Mucosa of descending colon (tissue), 3 donors: ENCODE results near the gene MAP4. TPM values are rescaled to one million over a fixed set of nuclear protein-coding genes. Genes with fewer than 3 reads are reported as not detected.
"Not testable (repeated sequence)": the region's sequence is repeated elsewhere in the genome, so short reads cannot be mapped to it uniquely, and the experiment has no call there.

ENCODE experiments used
- ATAC-seq: fragments of 200-7000 bp; cut with Tn5 transposase; one replicate; pipeline ENCODE4 v1.9.1; 2020; ENCODE audit warnings: mild to moderate bottlenecking, moderate library complexity
- DNase-seq, 3 donors: peaks; one replicate each; pipeline ENCODE4 v3.0.0-alpha.2; 2020
- H3K36me3 ChIP-seq: fragments of 200-600 bp; one replicate; pipeline ENCODE4 v1.8.0; 2021; ENCODE audit warnings: low read depth, mild to moderate bottlenecking
- H3K4me1 ChIP-seq: fragments of 200-600 bp; one replicate; pipeline ENCODE4 v1.8.0; 2021; ENCODE audit warnings: low read depth, mild to moderate bottlenecking
- H3K4me3 ChIP-seq: fragments of 200-600 bp; one replicate; pipeline ENCODE4 v1.8.0; 2021; ENCODE audit warnings: mild to moderate bottlenecking
- H3K9me3 ChIP-seq: fragments of 200-600 bp; one replicate; pipeline ENCODE4 v1.8.0; 2021; ENCODE audit warnings: mild to moderate bottlenecking
- intact Hi-C, 2 donors: fragments of 100-400 bp; cut with DNase I in 1 of 2; cut with micrococcal nuclease in 1 of 2; formaldehyde crosslinking; loops; one replicate each; pipeline versions ENCODE4 v1.11.0 to v1.11.1; 2022; cut with DNase I, micrococcal nuclease
- total RNA-seq, 3 donors: library from RNA; stranded (reverse); fragmentation: NEBNext Ultra II Directional in 2 of 3; extraction: Animal tissue kit (Norgen Biotek cat#: 25700) in 2 of 3; gene quantifications; one replicate each; pipeline versions ENCODE4 v1.2.1 to v1.2.4, GENCODE V29; 2021 to 2023
- TF ChIP-seq, protein P1 (sequence below): fragments of 200-600 bp; IDR thresholded peaks from one replicate; pipeline ENCODE4 v1.8.0; 2022; ENCODE audit warnings: antibody characterized with exemption, mild to moderate bottlenecking
- donor health status: DM: no; HTN: no; CAD: no; lungs with moderate emphysema.
- donor health status: DM: no; HTN: no; CAD: no.
- donor health status: DM: no; HTN: yes; CAD: no.

MAP4 gene
- total RNA-seq, 3 donors from 2014 or later: 104 to 316 (median 109) TPM

DNA sequence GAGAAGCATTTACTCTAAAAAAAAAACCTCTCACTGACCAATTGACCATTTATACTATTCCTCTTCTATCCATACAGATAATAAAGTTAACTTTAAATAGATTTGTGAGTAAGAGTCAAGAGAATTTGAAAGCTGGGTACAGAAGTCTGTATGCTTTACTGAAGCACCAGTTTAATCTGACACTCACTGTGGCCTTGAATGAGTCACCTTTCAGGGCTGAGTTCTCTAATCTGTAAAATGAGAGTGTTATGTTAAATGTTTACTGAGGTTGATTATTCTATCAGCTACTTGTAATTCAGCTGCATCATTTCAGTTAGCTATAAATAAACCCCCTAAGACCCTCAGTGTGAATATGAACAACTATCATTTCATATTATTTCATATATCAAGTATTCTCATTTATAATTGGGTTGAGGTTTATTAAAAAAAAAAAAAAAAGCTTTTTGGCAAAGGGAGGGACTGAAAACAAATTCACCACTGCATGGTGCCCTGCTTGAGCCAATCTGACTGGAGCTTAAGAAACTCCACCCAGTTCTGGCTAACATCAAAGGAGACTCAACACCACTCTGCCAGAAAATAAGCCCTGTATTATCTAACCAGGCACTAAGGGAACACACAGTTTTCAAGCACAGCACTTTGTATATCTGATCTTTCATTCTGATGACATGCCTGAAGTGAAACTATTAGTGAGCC, 2.8 kb downstream of the MAP4 start:
- Histone ChIP-seq H3K4me1 (peaks cover 29% of the 10 kb centered on the region), H3K36me3 (no peaks in the 10 kb centered on the region), H3K4me3 (no peak overlapping the region), H3K9me3 (no peaks in the 10 kb centered on the region)
- intact Hi-C loops: no loop called here
- DNase-seq (no peak), ATAC-seq (peak; percentile 84)
- TF ChIP-seq, protein P1, sequence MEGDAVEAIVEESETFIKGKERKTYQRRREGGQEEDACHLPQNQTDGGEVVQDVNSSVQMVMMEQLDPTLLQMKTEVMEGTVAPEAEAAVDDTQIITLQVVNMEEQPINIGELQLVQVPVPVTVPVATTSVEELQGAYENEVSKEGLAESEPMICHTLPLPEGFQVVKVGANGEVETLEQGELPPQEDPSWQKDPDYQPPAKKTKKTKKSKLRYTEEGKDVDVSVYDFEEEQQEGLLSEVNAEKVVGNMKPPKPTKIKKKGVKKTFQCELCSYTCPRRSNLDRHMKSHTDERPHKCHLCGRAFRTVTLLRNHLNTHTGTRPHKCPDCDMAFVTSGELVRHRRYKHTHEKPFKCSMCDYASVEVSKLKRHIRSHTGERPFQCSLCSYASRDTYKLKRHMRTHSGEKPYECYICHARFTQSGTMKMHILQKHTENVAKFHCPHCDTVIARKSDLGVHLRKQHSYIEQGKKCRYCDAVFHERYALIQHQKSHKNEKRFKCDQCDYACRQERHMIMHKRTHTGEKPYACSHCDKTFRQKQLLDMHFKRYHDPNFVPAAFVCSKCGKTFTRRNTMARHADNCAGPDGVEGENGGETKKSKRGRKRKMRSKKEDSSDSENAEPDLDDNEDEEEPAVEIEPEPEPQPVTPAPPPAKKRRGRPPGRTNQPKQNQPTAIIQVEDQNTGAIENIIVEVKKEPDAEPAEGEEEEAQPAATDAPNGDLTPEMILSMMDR: no peak

DNA sequence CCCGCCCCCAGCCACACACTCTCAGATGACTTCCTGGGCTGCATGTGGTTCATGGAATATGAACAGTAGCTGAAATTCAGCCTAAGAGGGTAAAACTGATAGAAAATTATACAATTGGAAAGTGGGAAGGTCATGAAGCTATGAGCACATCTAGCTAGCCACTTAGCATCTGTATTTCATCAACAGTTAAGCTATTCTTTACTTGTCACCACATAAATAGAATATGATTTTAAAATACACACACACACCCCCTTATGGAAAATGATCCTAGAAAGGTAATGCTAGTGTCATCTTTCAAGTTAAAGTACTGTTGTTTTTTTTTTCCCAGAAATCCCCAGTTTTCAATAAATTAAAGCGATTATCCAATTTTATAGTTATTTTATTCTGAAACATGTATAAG, 3.6 kb downstream of the MAP4 start:
- intact Hi-C loops: no loop called here
- H3K4me1 ChIP-seq: peaks cover 29% of the 10 kb centered on the region

GRCh38 chr3:48008066-48008465, 8.2 kb downstream of the MAP4 start:
- H3K4me3 ChIP-seq, H3K9me3 ChIP-seq, intact Hi-C loops, ATAC-seq, H3K36me3 ChIP-seq, H3K4me1 ChIP-seq, DNase-seq: not testable (repeated sequence)

More for the DNA sequence above, 3.6 kb downstream of the MAP4 start:
- ATAC-seq: no peak
- Histone ChIP-seq H3K4me3 (no peak overlapping the region), H3K9me3 (no peaks in the 10 kb centered on the region), H3K36me3 (no peaks in the 10 kb centered on the region)
- DNase-seq: no peak
- TF ChIP-seq, protein P1: no peak

DNA sequence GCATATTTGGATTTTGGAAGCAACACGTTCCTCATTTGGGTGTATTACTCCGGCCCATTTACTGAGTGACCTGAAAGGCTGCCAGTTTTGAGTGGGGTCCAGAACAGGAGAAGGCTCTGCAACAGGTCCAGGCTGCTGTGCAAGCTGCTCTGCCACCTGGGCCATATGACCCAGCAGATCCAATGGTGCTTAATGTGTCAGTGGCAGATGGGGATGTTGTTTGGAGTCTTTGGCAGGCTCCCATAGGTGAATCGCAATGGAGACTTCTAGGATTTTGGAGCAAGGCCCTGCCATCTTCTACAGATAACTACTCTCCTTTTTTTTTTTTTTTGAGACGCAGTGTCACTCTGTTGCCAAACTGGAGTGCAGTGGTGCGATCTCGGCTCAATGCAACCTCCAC, 8.9 kb downstream of the MAP4 start:
- intact Hi-C loops: not testable (repeated sequence)

GRCh38 chr3:48006794-48007193, 9.4 kb downstream of the MAP4 start:
- H3K36me3 ChIP-seq, ATAC-seq, H3K4me3 ChIP-seq, H3K4me1 ChIP-seq, H3K9me3 ChIP-seq, DNase-seq, intact Hi-C loops: not testable (repeated sequence)

More for the DNA sequence above, 8.9 kb downstream of the MAP4 start:
- ATAC-seq, H3K36me3 ChIP-seq, H3K4me3 ChIP-seq, H3K9me3 ChIP-seq, DNase-seq, H3K4me1 ChIP-seq: not testable (repeated sequence)

GRCh38 chr3:48004694-48005093, 11.5 kb downstream of the MAP4 start:
- no peaks in the 10 kb centered on the region for H3K4me1 ChIP-seq
- no peaks in the 10 kb centered on the region for H3K9me3 ChIP-seq
- DNase-seq (no peak), ATAC-seq (no peak)
- no peak overlapping the region for H3K4me3 ChIP-seq
- H3K36me3 ChIP-seq: no peaks in the 10 kb centered on the region
- TF ChIP-seq, protein P1: no peak
- intact Hi-C loops: no loop called here

DNA sequence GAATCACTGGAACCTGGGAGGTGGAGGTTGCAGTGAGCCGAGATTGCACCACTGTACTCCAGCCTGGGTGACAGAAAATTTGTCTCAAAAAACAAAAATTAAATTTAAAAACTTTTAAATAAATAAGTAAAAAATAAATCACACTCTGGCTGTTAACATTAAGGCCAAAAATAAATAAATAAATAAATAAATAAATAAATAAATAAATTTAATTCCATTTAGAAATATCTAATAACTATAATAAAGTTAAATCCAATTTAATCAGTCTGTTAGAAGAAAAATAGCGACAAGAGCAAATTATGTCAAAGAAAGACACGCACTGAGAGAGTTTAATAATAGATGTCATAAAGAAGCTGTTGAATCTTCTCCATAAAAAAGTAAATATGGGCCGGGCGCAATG, 13.4 kb downstream of the MAP4 start:
- TF ChIP-seq, protein P1: no peak
- intact Hi-C loops: no loop called here
- Histone ChIP-seq H3K4me1 (no peaks in the 10 kb centered on the region), H3K9me3 (no peaks in the 10 kb centered on the region), H3K36me3 (no peaks in the 10 kb centered on the region), H3K4me3 (no peak overlapping the region)
- DNase-seq (no peak), ATAC-seq (no peak)
